Frontal cortex (tissue), 4 donors: ENCODE data around the gene LRPAP1. TPM values are rescaled to one million over a fixed set of nuclear protein-coding genes. Genes with fewer than 3 reads are reported as not detected.
"Not testable (repeated sequence)": the region's sequence is repeated elsewhere in the genome, so short reads cannot be mapped to it uniquely, and the experiment has no call there.

Source experiments
- DNase-seq, 2 donors: peaks; one replicate each; pipeline ENCODE4 v3.0.0; 2012; ENCODE audit warnings: low spot score in 2 of 2
- FAIRE-seq: peaks from 2 replicates; lab custom pipeline; 2012; peaks lifted over from hg19 to GRCh38; lab: Jason Lieb, UNC
- total RNA-seq: library from RNA; depleted of rRNA; stranded (reverse); fragments of >200 nt; gene quantifications from one replicate; pipeline ENCODE4 v1.2.3, GENCODE V29; 2014
- donor health status: control.
- donor health status: control.
- donor health status: control.

Gene LRPAP1
- total RNA-seq, 1 donor from 2014 or later = 13.5 TPM

DNA sequence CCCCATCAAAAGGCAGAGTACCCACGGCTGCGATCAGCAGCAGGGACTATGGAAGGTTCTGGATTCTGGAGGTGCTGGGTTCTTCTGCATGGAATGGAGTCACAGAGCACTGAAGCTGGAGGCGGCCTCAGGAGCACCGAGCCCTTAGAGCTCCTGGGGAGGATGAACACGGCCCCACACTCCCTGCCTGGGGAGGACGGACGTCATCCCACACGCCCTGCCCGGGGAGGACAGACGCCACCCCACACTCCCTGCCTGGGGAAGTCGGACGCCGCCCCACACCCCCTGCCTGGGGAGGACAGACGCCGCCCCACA lies 9.9 kb downstream of the LRPAP1 start:
- DNase-seq = no peak
- no peak for FAIRE-seq

DNA sequence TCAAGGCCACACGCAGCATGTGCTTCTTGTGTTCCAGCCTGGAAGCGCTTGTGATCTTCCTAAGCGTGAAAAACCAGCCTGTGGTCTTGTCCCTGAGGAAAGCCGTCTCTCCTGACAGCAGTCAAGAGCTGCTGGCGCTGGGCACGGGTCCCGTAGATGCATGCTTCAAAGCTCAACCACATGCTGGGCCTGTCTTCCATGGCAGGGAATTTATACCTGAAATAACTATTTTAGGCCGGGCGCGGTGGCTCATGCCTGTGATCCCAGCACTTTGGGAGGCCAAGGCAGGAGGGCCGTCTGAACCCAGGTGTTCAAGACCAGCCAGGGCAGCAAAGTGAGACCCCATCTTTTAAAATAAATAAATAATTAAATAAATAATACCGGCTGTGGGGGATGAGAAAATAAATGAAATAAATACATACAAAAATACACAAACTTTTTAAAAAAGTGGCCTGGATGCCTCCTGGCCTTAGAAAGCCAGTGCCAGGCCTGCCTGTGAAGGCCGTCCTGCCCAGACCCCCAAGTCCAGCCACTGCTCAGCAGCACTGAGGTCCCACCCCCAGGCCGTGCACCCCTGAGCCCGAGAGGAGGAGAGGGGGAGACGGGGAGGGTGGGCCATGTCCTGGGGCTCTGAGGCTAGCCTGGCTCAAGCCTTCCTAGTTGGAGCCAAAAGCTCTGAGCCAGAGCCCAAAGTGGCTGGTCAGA lies 10.4 kb downstream of the LRPAP1 start:
- no peak for DNase-seq
- FAIRE-seq = no peak

DNA sequence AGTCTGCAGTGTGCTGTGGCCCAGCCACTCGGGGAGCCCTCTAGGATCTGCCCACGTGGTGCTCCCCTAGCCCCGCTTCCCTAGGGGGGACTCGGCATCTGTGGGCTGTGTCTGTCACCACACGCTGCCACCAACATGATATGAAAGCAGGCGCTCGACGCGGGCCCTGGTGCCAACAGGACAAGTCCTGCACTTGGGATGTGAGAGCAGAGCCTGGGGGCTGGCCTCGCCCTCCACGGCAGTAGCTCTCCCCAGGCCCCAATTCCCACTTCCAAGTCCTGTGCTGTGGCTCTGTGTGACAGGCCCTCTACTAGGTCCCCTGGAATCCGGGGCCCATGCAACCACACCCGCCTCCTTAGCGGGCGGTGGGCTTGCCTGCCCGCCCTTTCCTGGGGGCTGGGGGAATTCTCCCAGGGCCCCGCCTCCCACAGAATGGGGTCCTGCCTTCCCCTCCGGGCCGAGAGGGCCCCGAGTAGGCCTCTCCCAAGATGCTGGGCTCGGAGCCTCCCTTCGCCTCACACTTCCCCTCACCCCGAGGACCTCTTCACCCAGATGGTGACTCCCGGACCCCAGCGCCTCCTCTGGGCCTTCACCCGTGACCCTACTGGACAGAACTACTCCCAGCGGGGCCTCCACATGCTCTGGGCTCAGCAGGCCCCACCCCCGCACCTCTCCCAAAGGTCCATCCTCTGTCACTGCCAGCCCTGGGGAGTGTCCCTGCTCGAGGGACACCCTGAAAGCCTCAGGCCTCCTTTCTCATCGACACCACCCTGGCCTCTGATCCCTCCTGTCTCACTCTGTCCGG lies 11.2 kb downstream of the LRPAP1 start:
- no peak for FAIRE-seq
- DNase-seq = no peak

DNA sequence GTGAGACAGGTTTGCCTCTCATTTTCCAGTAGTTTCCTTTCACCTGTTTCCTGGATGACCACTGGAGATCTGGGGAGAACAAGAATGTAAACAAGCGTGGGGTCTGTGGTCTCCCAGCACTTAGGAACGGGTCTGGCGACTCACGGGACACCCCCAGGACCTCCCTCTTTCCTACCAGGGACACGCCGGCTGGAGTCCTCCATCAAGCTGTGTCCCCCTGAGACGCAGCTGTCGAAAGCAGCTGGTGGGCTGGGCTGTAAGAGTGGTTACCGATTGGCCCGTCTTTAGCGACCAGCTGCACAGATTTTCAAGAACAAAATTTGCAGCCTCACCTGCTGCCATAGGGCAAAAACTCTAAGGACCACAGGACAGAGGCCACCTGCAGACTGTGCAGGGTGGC lies 11.9 kb downstream of the LRPAP1 start:
- no peak for FAIRE-seq
- no peak for DNase-seq

DNA sequence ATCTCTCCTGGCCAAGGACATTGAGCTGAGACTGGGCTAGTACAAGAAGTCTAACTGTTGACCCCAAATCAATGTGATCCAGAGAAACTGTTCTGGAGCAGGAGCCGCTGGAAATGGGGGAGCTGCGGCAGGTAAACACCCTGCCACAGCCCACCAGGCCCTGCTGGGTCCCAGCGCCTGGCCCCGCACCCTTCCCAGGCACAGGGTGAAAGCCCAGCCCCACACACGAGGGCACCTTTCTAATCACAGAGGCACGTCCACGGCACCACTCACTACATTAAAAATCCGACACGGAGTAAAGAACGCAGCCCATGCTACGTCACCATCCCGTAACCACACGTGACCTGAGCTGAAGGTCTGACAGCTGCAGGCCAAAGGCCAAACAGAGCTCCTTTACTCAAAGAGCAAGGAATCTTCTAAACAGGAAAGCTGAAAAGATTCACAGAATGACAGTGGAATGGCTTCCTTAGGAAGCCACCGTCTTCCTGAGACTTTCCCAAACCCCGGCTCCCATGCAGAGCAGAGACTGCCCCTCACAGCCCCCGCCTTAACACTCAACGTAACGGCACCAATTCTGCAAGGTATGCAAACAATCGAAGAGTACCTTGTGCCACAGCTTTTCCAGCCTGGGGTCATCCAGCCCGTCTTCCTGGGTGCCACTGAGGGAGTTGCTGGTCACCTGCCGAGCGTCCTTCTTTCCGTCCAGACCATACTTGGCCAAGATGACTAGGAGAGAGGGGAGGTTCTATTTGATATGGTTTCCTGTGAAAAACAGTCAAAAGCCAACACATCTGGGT lies 12.6 kb downstream of the LRPAP1 start:
- DNase-seq (no peak), FAIRE-seq (no peak)

DNA sequence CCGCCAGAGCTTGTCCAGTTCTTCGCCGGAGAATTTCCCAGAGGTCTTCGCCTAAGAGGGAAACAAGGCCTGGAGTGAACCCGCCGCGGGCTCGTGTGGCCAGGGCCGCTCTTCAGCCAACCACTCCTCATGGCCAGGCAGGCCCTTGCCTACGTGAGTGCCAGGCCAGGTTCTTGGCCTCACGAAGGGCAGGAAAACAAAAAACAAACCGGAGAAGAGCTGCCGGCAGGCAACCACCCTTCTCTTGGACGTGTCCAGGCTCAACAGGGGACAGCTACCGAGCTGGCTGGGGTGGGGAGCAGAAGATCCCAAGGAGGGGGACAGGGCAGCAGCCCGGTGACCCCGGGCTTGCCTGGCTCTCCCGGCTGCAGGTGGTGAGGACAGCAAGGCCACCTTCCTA lies 13.3 kb downstream of the LRPAP1 start:
- no peak for DNase-seq
- FAIRE-seq = no peak

DNA sequence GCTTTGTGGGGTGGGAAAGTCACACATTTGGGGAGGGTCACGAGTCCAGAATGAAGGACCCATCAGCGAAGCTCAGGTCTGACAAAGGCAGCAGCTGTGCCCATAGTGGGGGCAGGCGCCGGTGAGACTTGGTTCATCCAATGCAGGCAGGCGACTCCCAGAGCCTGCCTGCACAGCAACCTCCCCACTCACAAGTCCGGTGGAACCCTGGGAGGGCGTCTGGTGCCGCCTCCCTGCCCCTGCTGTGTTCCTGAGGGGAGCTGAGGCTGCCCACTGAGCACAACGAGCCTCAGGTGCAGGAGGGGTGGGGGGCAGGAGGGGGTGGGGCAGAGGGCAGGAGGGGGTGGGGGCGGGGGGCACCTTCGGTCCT lies 13.7 kb downstream of the LRPAP1 start:
- no peak for DNase-seq
- no peak for FAIRE-seq

DNA sequence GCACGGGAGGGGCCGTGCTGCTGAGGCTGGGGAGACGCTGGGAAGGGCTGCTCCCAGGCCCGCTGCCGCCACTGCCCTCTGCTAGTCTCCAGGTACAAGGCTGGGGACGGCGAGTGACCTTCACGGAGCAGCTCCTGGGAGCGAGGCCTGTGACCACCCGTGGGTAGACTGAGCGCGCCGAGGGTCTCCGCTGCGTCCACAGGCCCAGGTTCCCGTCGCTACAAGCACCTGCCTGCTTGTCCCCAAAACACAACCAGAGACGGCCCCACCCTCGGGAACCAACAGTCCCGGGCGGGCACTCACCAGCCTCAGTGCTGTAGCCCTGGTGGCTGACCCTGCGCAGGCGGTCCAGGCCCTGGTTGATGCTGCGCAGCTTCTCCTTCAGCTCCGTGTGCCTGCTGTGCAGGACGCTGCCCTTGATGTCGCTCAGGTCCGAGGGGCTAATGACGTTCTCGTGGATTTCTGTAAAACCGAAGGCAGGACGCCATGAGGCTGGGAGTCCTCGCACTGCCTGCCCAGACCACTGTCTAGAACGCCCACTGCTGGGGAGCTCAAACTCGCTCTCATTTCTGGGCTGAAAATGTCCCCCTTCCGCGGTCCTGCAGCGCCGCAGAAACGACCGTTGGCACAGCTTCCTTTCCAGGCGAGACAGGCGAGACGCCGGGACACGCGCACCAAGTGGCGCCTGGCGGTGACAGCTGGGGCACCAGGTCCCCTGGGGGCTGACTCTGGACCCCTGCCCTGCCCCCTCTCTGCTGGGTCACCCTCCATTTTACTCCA lies 14.3 kb downstream of the LRPAP1 start:
- no peak for DNase-seq
- FAIRE-seq = no peak

DNA sequence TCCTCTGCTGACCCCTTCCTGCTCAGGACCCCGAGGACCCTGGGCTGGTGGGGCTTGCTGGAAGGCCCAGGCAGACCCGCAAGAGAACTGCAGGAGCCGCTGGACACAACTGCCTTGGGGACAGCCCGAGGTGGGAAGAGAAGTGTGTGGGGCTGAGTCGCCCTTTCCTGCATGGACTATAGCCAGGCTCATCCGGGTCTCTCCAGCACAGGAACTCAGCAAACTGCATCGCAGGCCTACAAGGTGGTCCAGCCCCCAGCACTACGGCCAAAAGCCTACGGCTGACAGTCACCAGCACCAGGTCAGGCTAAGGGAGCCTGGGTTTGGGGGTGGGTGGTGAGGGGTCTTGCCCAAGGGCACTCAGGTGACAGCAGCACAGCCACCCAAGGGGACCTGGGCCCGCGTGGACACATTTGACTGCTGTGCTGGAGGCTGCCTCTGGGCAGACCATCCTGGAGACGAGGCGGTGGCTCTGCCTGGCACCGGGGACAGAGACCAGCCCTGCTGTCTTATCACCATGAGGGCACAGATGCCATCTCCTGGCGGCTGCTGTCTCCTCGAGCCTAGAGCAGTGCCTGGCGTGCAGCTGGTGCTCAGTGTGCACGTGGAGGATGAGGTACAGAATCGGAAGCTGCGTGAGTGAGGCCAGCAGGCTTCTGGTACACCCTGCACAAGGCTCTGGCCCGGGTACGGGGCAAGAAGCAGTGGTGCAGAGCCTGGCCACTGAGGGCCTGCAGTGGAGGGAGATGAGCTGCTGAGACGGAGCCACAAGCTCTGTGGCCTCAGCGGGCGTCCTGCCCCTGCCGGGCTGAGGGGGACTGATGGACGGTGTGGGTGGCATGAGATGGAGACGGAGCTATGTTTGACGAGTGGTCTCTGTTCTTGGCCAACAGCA lies 15.1 kb downstream of the LRPAP1 start:
- no peak for FAIRE-seq
- DNase-seq = no peak

DNA sequence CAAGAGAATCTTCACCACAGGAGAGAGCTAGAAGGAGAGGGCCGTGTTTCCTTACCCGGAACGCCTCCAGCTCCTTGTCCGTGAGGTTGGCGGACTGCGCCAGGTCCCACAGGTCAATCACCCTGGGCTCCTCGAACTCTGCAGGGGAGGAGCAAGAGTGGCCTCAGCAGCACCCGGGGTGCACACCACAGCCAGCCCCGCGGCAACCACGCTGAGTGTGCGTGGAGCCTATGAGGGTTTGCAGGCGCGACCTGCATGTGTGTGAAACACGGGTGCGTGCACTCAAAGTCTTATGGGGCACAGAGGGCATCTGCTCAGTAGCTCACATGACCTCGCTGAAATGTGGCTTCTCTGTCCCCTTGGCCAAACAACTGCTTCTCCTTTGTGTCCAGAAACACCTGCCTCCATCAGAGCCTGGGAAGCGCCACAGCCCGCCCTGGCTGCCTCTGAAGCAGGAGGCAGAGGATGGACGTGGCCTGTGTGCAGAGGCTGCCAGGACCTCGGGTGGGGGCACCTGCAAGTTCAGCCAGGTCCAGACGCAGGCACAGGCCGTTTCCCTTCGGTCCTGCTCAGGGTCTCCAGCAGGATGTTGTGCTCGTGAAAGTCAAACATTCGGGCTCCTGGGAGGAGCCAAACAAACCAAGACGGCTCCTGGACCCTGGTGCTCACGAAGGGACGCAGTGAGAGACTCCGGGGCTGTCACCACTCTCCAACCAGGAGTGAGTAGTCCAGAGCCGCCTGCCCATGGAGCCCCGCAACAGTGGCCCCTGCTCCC lies 16.0 kb downstream of the LRPAP1 start:
- DNase-seq = no peak
- no peak for FAIRE-seq

DNA sequence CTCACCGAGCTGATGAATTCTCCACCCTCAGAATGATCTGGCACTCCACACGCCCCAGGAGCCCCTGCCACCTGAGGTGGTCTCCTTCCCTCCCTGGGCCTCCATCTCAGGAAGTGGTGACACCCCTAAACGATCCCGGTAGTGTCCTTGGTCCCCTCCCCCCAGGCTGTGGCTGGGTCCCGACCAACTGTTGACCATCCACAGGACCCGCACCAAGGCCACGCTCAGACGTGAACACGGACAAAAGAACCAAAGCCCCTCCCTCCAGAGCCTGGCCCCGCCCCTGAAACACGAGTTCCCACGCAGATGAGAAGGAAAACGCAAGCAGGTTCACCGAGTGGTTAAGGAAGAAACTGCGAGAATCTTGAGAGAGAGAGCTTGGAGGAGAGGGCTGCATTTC lies 16.6 kb downstream of the LRPAP1 start:
- FAIRE-seq = no peak

DNA sequence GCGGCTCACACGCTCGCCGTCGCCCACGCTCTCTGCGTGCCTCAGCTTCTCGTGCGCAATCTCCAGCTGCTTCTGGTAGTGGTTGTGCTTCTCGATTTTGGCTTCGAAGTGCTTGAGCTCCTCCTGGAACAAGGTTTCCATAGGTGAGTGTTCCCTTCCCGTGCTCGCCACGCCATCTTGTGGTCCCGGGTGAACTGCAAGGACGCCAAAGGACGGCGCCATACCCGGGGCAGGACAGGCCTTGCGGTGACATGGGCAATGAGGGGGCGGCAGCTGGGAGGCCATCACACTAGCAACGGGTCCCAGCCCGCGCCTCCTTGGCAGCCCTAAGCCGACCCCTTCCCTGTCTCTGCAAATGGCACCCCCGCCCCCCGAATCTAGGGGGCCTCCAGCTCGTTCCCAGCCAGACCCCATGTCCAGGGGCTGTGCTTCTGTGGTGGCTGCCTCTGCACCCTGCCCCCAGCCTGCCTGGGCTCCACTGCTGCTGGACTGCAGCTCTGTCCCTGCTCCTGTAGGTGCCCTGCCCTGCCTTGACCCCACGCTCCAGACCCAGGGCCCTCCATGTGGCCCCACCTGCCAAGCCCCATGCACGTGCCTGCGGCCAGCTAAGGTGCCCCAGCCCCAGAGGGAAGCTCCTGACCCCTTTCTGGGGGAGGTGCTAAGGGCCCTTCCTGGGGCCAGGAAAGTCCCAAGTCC lies 17.3 kb downstream of the LRPAP1 start:
- no peak for FAIRE-seq
- no peak for DNase-seq

More for the DNA sequence above, 16.6 kb downstream of the LRPAP1 start:
- no peak for DNase-seq

DNA sequence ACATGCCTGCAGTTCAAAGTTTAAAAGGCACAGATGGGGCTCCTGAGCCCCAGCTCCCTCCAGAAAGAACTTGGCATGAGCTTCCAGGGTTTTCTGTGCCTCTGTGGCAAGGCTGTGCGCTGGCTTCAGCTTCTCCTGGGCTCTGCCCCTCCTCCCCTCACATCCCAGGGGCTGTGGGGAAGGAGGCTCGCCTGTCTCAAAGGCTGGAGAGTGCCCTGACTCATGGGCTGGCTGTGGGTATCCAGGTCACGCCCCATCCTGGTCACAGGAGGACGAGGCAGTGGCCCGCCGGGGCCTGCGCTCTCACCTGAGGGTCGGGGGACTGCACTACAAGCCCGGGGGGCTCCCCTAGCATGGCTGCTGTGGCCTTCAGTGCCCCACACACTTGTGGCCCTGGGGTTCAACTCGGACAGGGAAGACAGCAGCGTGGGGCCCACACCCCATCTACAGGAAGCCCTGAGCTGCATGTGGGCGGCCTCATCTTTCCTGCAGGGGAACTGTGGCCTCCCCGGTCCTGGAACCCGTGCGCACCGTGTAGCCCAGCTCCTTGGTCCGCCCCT lies 17.9 kb downstream of the LRPAP1 start:
- no peak for DNase-seq
- no peak for FAIRE-seq

DNA sequence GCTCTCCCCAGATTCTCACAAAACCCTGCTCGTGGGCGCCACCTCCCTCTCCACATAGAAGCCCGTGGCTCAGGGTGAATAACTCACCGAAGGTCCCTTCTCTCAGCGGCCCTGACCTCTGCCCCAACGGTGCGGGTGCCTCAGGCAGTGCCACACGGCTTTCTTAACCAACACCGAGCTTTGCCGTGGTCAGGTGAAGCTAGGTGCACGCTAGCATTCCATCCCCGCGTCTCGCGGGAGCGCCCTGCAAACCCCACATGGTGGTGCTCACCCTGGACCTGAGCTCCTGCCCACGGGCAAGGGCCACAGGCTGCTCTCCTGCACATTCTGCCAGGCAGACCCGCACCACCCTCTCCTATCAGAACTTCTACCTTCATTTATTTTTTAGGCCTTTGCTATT lies 18.4 kb downstream of the LRPAP1 start:
- FAIRE-seq (no peak), DNase-seq (no peak)

DNA sequence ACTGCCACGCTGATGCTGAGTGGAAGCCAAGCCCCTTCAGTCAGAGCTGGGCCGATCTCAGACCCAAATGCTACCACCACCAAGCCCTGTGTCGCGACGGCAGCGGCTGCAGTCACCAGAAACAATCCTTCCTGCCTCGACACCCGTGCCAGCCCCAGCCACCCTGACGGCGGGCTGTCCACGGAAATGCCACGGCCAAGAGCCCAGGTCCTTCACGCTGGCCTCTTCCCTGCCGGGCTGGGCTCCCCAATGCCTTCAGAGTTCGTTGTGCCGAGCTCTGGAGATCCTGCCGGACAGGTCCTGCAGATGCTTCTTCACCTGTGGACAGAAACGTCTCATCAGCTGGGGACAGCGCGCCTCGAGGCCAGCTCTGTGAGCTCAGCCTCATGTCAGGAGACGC lies 19.5 kb downstream of the LRPAP1 start:
- FAIRE-seq (no peak), DNase-seq (no peak)

DNA sequence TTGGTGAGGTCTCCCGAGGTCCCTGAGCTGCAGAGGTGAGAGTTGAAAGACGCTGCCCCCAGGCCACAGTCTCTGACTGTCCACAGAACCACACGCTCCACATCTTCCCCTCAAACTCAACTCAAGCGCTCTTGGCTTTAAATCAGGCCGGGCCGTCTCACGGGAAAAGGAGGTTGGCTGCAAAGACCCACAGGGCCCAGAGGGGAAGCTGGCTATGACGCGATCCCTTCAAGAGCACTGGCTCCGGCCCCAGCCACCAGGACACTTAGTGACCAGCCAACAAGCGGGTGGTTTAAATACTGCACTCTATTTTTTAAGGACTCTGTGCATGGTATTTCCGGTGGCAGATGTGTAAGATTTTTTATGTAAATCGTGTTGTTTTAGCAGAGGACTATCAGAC lies 19.9 kb downstream of the LRPAP1 start:
- DNase-seq (no peak), FAIRE-seq (no peak)

DNA sequence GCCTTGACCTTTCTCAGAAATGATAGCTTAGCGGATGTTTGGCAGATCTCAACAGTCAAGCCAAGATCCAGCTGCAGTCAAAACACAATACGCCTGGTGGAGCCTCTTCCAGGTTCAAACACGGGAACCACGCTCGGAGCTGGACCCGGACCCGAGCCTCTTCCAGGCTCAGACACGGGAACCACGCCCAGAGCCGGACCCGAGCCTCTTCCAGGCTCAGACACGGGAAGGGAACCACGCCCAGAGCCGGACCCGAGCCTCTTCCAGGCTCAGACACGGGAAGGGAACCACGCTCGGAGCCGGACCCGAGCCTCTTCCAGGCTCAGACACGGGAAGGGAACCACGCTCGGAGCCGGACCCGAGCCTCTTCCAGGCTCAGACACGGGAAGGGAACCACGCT lies 20.6 kb downstream of the LRPAP1 start:
- not testable (repeated sequence) for FAIRE-seq, DNase-seq

DNA sequence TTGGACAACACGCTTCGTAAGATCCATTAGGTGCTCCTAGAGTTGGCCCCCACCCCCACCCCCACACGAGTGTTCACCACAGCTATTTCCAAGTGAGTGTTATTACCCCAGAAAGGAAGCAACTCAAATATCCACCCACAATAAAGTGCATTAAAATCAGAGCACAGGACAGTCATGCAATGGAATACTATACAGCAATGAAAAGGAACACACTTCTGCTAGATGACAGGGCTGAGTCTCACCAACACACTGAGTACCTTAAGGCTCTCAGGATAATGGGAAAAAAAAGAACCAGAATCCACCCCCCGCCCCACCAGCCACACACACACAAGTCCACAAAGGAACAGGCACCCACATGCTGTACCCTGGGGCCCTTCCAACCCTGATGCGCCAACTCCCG lies 21.0 kb downstream of the LRPAP1 start:
- no peak for FAIRE-seq
- no peak for DNase-seq
